Psoas muscle (tissue), 8 donors: ENCODE measurements around the gene ABLIM1. TPM values are rescaled to one million over a fixed set of nuclear protein-coding genes. Genes with fewer than 3 reads are reported as not detected.

Source experiments
- ATAC-seq, 4 donors: fragments of 200-7000 bp; cut with Tn5 transposase; one replicate each; pipeline ENCODE4 v1.9.1; 2020; ENCODE audit warnings: moderate library complexity in 3 of 4, mild to moderate bottlenecking in 2 of 4
- DNase-seq, 2 donors: peaks; one replicate each; pipeline ENCODE4 v3.0.0-alpha.2; 2020
- H3K27ac ChIP-seq: fragments of 200-600 bp; one replicate; pipeline ENCODE4 v1.8.0; 2022
- H3K27me3 ChIP-seq, 3 donors: fragments of 200-600 bp in 1 of 3; one replicate each; pipeline versions ENCODE4 v1.6.1 to v1.8.0; 2013 to 2022; ENCODE audit warnings: low read length in 2 of 3, mild to moderate bottlenecking in 2 of 3, moderate library complexity in 1 of 3; ENCODE audit not compliant: insufficient read depth in 3 of 3
- H3K36me3 ChIP-seq, 2 donors: fragments of 200-600 bp in 1 of 2; one replicate each; pipeline versions ENCODE4 v1.6.1 to v1.8.0; 2013 to 2022; ENCODE audit warnings: low read depth in 1 of 2, mild to moderate bottlenecking in 1 of 2, moderate library complexity in 1 of 2; ENCODE audit not compliant: insufficient read depth in 1 of 2
- H3K4me1 ChIP-seq: fragments of 200-600 bp; one replicate; pipeline ENCODE4 v1.8.0; 2022
- H3K4me3 ChIP-seq: fragments of 200-600 bp; one replicate; pipeline ENCODE4 v1.8.0; 2022; ENCODE audit warnings: mild to moderate bottlenecking
- H3K9me3 ChIP-seq: fragments of 200-600 bp; one replicate; pipeline ENCODE4 v1.8.0; 2022
- CTCF ChIP-seq: fragments of 200-600 bp; IDR thresholded peaks from one replicate; pipeline ENCODE4 v1.8.0; 2022; ENCODE audit warnings: antibody characterized with exemption
- WGBS, 3 donors: extraction: QIAGEN DNeasy Blood & Tissue Kit; methylation state at CpG; one replicate each; pipeline versions ENCODE4 v1.1.6 to v1.1.7; 2013; 5-methylcytosine and 5-hydroxymethylcytosine counted together
- intact Hi-C, 2 donors: fragments of 100-400 bp; cut with DNase I; formaldehyde crosslinking; loops; one replicate each; pipeline versions ENCODE4 v1.11.0 to v1.14.2; 2022
- polyA plus RNA-seq, 3 donors: library from polyadenylated mRNA; stranded (reverse); fragments of 200-250 nt; gene quantifications; one replicate each; pipeline ENCODE4 v1.2.3, GENCODE V29; 2013
- total RNA-seq, 4 donors: library from RNA; stranded (reverse); fragmentation: NEBNext Ultra II Directional in 2 of 4; extraction: Animal tissue kit (Norgen Biotek cat#: 25700) in 2 of 4; gene quantifications; one replicate each; pipeline versions ENCODE4 v1.2.1 to v1.2.4, GENCODE V29; 2021 to 2023
- donor health status: healthy with polysubstance abuse.
- donor health status: DM: no; HTN: no; CAD: no; lungs with moderate emphysema.
- donor health status: Bipolar disorder and iron deficiency.
- donor health status: healthy.
- donor health status: DM: yes; HTN: yes; CAD: no.
- donor health status: DM: no; HTN: no; CAD: no.
- donor health status: DM: no; HTN: no; CAD: no.
- donor health status: DM: yes; HTN: yes; CAD: no.

Gene ABLIM1
- total and polyA plus RNA-seq, 7 donors: 15.4 to 183 (median 21.8) TPM

DNA sequence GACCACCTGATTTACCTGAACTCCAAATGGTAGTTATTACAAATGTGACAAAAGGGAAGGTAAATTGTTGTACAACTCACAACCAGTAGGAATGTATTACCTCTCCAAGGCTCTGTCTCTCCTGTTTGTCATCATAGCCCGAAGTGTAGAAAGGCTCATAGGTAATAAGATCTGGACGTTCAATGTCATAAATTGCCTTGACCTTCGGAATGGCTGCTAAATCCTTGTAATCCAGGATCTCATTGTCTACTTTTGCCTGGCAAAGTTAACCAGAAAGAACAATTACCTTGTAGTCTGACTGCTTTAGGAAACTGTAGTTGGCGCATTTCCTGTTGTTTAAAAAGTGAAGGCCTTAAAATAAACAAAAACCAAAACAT is 185.2 kb downstream of the ABLIM1 start:
- Histone ChIP-seq H3K36me3 (no peaks in the 10 kb centered on the region), H3K4me3 (no peak overlapping the region), H3K27me3 (no peaks in the 10 kb centered on the region), H3K4me1 (peaks cover 3% of the 10 kb centered on the region), H3K9me3 (no peaks in the 10 kb centered on the region), H3K27ac (no peak overlapping the region)
- intact Hi-C loops: loop anchor here (2.0 to 10.0 kb wide), 4 partner anchors 72 to 652 kb away; no protein-coding TSS in a partner anchor
- DNase-seq: no peak
- no peak for ATAC-seq
- no peak for TF ChIP-seq CTCF
- WGBS, 3 donors: 41 to 47% (median 42%) methylated on average over 4 of the region's 4 CpGs

DNA sequence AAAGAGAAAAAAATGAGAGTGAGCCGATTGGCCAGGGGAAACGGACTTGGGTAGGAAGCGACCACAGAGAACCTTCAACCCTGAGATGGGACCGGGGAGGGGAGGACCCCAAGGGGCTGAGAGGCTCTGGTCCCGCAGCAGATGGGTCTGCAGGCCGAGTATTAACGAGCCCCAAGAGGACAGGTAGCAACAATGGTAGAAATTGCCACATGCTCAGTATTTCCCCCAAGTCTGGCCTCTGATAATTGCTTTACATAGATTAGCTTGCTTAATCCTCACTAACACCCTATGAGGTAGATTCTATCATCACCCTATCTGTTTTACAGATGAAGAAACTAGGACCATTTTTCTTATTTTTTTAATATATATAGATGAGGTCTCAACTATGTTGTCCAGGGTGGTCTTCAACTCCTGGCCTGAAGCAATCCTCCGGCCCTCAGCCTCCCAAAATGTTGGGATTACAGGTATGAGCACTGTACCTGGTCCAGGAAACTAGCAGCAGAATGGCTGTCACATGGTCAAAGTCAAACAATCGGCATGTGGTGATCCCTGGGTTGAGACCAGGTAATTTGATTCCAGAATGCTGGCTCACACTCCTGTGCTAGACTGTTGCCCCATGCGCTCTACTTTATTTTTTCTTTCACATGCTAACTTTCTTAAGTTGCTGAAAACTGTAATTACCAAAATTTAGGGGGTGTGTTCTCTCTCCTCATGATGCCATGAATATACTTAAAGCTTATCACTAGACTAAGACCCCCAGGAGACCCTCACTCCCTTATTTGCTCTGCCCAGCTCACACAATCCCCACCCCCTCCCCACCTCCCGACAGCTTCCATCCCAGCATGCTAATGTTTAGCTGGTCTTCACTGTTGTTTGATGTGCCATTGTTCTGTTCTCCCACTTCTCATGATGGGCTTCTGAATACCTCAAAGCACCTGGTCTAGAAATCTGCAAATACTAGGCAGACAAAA is 185.9 kb downstream of the ABLIM1 start:
- TF ChIP-seq CTCF: no peak
- 58 to 62% (median 60%) methylated on average over 11 of the region's 11 CpGs for WGBS, 3 donors
- Histone ChIP-seq H3K4me3 (no peak overlapping the region), H3K9me3 (no peaks in the 10 kb centered on the region), H3K4me1 (peaks cover 3% of the 10 kb centered on the region), H3K27me3 (no peaks in the 10 kb centered on the region), H3K36me3 (no peaks in the 10 kb centered on the region), H3K27ac (no peak overlapping the region)
- DNase-seq (no peak), ATAC-seq (peak; percentile 46 to 57 (median 49))
- intact Hi-C loops: loop anchor here (2.0 to 10.0 kb wide), 4 partner anchors 73 to 653 kb away; no protein-coding TSS in a partner anchor

DNA sequence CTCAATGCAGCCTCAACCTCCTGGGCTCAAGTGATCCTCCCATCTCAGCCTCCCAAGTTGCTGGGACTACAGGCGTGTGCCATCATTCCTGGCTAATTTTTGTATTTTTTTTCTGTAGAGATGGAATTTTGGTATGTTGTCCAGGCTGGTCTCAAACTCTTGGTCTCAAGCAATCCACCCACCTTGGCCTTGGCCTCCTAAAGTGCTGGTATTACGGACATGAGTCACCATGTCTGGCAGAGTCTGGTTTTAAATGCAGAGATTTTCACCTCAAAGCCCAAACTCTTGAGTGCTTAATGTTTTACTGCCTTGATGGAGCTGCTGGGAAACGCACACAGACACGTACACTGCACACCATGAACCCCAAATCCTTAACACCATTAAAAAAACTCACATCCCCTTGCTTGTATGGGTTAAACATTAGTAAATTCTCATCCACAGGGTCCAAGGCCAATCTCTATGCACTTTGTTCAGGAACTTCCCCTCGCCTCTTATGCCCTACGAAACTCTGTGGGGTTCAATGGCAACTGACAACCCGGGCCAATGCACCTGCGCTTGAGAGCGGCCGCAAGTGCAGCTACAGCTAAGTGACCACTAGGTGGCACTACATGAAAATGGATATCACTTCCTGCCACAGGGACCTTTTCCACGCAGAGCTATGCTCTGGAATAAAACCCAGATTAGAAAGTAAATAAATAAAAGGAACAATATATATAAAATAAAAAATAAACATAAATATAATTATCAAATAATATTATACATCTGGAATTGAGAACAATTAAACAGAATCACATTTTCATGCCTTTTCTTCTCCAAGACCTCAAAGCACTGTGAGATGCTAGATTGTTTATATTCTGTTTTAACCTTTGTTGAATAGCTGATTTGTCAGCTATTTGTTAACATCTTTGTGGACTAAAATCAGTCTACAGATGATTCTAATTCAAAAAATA is 186.8 kb downstream of the ABLIM1 start:
- Histone ChIP-seq H3K36me3 (no peaks in the 10 kb centered on the region), H3K9me3 (no peaks in the 10 kb centered on the region), H3K27ac (no peak overlapping the region), H3K27me3 (no peaks in the 10 kb centered on the region), H3K4me1 (peaks cover 3% of the 10 kb centered on the region), H3K4me3 (no peak overlapping the region)
- ATAC-seq: peak; percentile 80 to 96 (median 89)
- DNase-seq: peak; percentile 52 to 75
- 34 to 39% (median 34%) methylated on average over 11 of the region's 11 CpGs for WGBS, 3 donors
- TF ChIP-seq CTCF: peak; percentile 96
- intact Hi-C loops: loop anchor here (5.0 to 10.0 kb wide), 3 partner anchors 74 to 654 kb away; no protein-coding TSS in a partner anchor

DNA sequence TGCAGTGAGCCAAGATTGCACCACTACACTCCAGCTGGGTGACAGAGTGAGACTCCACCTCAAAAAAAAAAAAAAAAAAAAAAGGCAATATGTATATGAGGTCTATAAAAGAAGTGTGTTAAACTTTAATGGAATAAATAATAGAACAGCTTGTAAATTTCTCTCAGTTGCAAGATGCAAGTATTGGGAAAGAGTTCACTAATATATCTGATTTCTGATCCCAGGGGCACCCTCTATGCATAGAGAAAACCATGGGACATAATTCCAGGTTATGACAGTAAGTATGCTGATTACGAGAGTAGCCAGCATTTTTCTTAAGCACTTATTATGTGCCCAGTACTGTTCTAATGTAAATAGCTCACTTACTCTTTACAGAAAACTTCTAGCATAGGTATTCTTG is 187.7 kb downstream of the ABLIM1 start:
- no peaks in the 10 kb centered on the region for H3K9me3 ChIP-seq
- no peaks in the 10 kb centered on the region for H3K36me3 ChIP-seq
- no peak overlapping the region for H3K4me3 ChIP-seq
- WGBS, 3 donors: 95 to 97% (median 97%) methylated on average over 1 of the region's 1 CpG
- intact Hi-C loops: loop anchor here (5.0 to 10.0 kb wide), 3 partner anchors 74 to 654 kb away; no protein-coding TSS in a partner anchor
- no peaks in the 10 kb centered on the region for H3K27me3 ChIP-seq
- TF ChIP-seq CTCF: no peak
- peaks cover 3% of the 10 kb centered on the region for H3K4me1 ChIP-seq
- H3K27ac ChIP-seq: no peak overlapping the region
- no peak for DNase-seq
- ATAC-seq: no peak
